PFSK-1 (cell line): ENCODE data around the gene PSMG1.

Source experiments
- POLR2AphosphoS5 ChIP-seq: IDR thresholded peaks from 2 replicates; pipeline ENCODE4 v1.6.1; 2012; ENCODE audit warnings: low read depth, mild to moderate bottlenecking, control low read depth, low read length, moderate library complexity
- TAF1 ChIP-seq: IDR thresholded peaks from 2 replicates; pipeline ENCODE4 v1.6.1; 2012; ENCODE audit warnings: low read length, control low read depth, borderline replicate concordance; ENCODE audit not compliant: insufficient read depth
- TF ChIP-seq, protein P1 (sequence below), 2 experiments: IDR thresholded peaks; 2 replicates each; pipeline versions ENCODE4 v1.6.1 to v1.8.0; 2011 to 2012; ENCODE audit warnings: low read depth in 2 of 2, low read length in 2 of 2, control low read depth in 1 of 2, inconsistent platforms in 1 of 2, mild to moderate bottlenecking in 1 of 2, moderate library complexity in 1 of 2; ENCODE audit not compliant: insufficient read depth in 1 of 2

- TF ChIP-seq POLR2AphosphoS5: no peak
- TF ChIP-seq, protein P1, sequence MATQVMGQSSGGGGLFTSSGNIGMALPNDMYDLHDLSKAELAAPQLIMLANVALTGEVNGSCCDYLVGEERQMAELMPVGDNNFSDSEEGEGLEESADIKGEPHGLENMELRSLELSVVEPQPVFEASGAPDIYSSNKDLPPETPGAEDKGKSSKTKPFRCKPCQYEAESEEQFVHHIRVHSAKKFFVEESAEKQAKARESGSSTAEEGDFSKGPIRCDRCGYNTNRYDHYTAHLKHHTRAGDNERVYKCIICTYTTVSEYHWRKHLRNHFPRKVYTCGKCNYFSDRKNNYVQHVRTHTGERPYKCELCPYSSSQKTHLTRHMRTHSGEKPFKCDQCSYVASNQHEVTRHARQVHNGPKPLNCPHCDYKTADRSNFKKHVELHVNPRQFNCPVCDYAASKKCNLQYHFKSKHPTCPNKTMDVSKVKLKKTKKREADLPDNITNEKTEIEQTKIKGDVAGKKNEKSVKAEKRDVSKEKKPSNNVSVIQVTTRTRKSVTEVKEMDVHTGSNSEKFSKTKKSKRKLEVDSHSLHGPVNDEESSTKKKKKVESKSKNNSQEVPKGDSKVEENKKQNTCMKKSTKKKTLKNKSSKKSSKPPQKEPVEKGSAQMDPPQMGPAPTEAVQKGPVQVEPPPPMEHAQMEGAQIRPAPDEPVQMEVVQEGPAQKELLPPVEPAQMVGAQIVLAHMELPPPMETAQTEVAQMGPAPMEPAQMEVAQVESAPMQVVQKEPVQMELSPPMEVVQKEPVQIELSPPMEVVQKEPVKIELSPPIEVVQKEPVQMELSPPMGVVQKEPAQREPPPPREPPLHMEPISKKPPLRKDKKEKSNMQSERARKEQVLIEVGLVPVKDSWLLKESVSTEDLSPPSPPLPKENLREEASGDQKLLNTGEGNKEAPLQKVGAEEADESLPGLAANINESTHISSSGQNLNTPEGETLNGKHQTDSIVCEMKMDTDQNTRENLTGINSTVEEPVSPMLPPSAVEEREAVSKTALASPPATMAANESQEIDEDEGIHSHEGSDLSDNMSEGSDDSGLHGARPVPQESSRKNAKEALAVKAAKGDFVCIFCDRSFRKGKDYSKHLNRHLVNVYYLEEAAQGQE (IDR thresholded peaks at IDR 0.05; ENCODE audit: insufficient read depth in 1 of 2, low read depth in 2 of 2, low read length in 2 of 2): no peak
- TF ChIP-seq TAF1: no peak
These were observed 3.4 kb upstream of the PSMG1 start for GRCh38 chr21:39186676-39187075.
